Skeletal muscle cell (primary cell): ENCODE results near the gene ZNF195.
"Not testable (repeated sequence)": the region's sequence is repeated elsewhere in the genome, so short reads cannot be mapped to it uniquely, and the experiment has no call there.

Source experiments
- DNase-seq: peaks from one replicate; pipeline ENCODE4 v3.0.0-alpha.2; 2010; ENCODE audit warnings: low read depth
- H3K4me3 ChIP-seq: 2 replicates; pipeline ENCODE4 v1.5.1; 2011; ENCODE audit warnings: low read depth, mild to moderate bottlenecking, control low read depth, low read length, moderate library complexity

ZNF195 gene

DNA sequence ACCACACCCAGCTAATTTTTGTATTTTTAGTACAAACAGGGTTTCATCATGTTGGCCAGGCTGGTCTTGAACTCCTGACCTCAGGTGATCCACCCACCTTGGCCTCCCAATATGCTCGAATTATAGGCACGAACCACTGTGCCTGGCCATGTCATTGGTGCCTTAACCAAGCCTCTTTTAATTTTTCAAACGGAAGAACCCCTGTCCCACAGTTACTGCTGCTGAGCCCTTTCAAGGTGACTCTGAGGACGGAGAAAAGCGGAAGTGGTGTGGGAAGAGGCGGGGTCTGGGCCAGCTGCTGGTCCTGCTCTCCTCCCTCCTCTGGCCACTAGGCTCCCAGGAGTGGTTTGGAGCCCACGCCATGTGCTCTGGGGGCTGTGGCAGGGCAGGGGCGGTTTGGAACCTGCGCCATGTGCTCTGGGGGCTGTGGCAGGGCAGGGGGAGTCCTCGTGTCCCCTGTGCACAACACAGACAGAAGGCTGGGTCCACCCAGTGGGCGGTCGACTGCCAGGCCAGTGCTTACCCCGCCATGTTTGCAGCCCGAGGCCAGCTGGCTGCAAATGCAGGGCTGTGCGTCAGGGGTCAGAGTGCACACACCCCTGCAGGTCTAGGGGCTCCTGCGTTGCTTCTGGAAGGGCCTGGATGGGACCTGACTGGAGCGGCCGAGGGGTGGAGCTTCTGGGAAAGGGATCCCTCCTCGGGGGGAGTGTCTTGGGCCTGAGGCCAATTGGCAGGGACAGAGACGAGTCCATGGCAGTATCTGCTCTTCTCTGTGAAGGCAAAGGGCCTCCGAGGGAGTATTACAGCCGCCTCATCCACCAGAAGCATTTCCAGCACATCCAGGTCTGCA is 25.4 kb upstream of the ZNF195 start:
- not testable (repeated sequence) for DNase-seq, H3K4me3 ChIP-seq

DNA sequence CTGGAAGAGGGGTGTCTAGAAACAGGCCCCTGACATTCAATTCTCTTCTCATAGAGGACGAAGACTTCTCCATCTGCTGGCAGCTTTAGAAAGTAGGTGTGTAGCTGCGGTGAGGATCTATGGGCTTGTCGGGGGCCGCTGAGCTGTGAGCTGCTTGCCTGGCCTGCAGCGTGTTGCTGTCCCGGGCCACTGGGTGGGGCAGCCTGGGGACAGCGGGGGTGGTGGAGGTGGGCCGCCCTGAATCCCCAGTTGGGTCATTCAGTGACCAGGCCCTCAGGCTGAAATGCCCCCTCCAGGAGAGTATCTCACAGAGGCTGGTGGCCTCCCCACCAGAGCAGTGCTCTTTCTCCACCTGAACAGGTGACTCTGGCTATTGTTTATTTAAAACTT is 23.9 kb upstream of the ZNF195 start:
- DNase-seq, H3K4me3 ChIP-seq: not testable (repeated sequence)

DNA sequence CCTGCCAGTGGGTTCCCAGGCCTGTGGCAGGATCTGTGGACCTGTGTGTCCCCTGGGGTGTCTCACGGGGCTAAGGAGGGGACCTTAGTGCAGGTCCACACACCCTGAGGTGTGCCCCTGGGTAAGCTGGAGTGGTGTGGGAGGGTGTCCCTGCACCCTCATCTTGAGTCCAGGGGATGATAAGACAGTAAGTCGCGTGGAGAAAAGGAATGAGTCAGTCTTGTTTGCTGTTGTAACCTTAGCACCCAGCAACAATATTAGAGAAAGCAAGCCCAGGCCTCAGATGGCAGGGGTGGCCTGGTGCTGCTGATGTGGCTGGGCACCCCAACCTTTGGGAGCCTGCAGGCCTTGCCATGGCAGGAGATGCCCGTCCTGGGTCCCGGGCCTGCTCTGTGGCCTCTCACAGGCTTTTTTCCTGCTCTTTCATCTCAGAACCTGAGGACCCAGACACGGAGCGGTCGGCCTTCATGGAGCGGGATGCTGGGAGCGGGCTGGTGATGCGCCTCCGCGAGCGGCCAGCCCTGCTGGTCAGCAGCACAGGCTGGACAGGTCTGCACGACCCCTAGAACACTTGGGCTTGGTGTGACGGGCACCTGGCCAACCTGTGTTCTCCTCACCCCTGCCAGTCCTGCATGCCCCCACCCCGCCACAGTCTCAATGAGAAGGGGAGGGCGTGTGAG is 23.4 kb upstream of the ZNF195 start:
- H3K4me3 ChIP-seq, DNase-seq: not testable (repeated sequence)

DNA sequence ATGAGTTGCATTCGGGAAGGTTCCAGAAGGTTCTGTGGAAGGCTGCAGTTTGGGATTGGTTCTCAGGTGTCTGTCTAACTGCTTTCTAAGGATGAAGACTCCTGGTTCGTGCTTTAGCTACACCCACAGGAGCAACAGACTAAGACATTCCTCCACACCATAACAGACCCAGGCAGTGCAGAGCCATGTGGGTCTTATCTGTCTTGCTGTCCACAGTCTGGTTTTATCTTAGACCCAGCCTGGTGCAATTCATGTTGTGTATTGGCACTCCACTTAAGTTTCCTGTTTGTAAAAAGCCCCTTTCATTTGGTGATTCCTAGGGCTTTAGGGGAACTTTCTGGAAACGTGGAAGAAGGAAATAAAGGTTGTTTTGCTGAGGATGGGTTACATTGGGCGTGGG is 22.1 kb upstream of the ZNF195 start:
- H3K4me3 ChIP-seq, DNase-seq: not testable (repeated sequence)

DNA sequence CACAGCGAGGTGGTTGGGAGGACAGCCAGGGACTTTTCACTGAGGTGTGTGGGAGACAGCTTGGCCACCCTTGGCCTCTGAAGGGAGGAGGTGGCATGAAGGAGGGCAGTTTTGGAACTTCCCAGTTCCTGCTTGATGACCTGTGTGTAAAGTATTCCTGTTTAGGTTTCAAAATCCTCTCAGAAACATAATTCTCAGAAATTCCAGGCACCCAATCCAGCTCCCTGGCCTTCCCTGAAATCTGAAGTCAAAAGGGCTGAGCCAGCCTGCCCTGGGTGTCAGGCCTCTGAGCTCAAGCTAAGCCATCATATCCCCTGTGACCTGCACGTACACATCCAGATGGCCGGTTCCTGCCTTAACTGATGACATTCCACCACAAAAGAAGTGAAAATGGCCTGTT is 19.6 kb upstream of the ZNF195 start:
- H3K4me3 ChIP-seq, DNase-seq: not testable (repeated sequence)

DNA sequence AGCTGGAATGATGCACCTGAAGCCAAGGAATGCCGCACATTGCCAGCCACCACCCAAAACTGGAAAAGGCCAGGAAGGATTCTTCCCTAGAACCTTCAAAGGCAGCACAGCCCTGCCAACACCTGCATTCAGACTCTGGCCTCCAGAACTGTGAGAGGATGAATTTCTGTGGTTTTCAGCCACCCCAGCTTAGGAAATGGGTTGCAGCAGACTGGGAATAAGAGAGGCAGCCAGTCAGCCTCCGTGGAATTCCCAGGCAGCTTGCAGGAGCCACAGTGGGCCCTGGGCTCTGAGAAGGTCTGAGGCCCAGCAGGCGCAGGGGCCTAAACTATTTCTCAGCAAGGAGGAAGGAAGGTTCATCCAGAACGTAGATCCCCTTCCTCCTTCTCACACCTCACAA is 19.2 kb upstream of the ZNF195 start:
- H3K4me3 ChIP-seq, DNase-seq: not testable (repeated sequence)

DNA sequence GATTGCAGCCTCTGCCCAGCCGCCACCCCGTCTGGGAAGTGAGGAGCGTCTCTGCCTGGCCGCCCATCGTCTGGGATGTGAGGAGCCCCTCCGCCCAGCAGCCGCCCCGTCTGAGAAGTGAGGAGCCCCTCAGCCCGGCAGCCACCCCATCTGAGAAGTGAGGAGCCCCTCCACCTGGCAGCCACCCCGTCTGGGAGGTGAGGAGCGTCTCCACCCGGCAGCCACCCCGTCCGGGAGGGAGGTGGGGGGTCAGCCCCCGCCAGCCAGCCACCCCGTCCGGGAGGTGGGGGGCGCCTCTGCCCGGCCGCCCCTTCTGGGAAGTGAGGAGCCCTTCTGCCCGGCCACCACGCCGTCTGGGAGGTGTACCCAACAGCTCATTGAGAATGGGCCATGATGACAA is 18.3 kb upstream of the ZNF195 start:
- DNase-seq, H3K4me3 ChIP-seq: not testable (repeated sequence)

DNA sequence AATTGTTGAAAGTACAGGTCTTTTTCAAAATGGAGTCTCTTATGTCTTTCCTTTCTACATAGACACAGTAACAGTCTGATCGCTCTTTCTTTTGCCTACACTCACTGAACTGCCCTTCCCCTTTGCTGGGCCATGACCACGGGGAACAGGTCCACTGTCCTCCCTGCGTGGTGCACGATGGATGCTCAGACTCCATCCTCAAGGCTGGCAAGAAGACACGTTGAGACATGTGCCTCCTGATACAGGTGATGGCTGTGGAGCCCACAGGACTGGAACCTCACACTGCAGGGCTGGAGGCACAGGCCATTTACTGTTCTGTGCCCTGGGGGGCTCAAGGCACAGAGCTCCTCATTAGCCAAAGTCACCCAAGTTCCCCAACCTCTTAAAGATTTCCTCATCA is 16.5 kb upstream of the ZNF195 start:
- DNase-seq, H3K4me3 ChIP-seq: not testable (repeated sequence)

DNA sequence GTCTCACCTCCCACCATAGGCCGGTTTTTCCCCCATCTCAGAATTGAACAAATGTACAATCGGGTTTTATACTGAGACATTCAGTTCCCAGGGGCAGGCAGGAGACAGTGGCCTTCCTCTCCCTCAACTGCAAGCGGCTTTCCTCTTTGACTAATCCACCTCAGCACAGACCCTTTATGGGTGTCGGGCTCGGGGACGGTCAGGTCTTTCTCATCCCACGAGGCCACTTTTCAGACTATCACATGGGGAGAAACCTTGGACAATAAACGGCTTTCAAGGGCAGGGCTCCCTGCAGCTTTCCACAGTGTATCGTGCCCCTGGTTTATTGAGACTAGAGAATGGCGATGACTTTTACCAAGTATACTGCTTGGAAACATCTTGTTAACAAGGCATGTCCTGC is 16.0 kb upstream of the ZNF195 start:
- H3K4me3 ChIP-seq, DNase-seq: not testable (repeated sequence)

DNA sequence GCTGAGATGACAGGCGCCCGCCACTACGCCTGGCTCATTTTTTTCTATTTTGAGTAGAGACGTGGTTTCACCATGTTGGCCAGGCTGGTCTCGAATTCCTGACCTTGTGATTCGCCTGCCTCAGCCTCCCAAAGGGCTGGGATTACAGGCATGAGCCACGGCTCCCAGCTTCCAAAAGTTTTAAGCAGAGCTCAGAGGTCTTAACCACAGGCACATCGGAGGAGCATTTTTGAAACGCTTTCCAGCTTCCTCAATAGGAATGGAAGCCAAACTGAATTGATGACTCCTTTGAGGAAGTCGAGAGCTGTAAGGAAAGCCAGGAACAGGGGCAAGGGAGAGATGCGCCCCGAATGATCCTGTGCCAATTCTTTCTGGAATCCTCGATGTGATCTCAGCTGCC is 14.5 kb upstream of the ZNF195 start:
- H3K4me3 ChIP-seq: not testable (repeated sequence)
- DNase-seq: peak; percentile 6

DNA sequence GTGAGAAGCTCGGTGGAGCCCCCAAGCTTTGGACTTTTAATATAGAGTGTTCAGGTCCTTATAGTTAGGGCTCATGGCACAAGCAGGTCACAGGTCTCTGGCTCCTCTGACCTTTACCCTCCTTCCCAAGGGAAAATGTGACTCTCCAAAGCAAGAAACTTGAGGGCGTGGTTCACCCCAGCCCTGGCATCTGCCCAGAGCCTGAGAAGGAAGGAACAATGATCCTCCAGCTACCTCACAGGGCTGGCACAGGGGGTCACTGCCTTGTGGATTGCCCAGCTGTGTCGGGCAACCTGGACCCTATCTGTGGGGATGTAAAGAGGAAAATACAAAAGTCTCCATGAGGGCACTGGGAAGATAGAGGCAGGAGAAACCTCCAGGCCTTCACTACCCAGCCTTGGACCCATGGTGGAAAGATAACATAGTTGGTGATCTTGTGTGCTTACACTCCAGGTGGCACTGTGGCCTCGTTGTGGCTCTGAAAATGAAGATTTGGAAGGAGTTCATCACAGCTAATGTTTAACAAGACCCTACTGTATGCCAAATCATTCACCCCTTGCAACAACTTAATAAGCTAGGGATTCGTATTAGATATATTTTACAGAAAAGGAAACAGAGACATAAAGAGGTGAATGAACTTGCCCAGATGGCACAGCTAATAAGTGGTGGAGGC is 3.8 kb upstream of the ZNF195 start:
- H3K4me3 ChIP-seq: no peak overlapping the region
- no peak for DNase-seq

DNA sequence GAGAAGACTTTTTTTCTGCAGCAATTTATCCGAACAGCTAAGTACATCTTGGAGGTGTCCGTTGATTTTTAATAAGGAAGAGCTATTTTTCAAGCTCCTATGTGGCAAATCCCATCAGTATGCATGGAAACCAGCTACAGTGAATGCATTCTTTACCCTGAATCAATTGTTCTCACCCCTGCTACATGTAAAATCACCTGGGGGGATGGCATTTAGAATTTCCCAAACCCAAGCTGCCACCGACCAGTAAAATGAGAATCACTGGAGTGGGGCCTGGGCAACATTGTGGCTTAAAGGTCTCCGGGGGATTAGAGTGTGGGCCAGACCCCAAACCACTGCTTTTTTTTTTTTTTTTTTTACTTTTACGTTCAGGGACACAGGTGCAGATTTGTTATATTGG is 2.8 kb upstream of the ZNF195 start:
- H3K4me3 ChIP-seq: peak overlapping the region; percentile 15
- no peak for DNase-seq

DNA sequence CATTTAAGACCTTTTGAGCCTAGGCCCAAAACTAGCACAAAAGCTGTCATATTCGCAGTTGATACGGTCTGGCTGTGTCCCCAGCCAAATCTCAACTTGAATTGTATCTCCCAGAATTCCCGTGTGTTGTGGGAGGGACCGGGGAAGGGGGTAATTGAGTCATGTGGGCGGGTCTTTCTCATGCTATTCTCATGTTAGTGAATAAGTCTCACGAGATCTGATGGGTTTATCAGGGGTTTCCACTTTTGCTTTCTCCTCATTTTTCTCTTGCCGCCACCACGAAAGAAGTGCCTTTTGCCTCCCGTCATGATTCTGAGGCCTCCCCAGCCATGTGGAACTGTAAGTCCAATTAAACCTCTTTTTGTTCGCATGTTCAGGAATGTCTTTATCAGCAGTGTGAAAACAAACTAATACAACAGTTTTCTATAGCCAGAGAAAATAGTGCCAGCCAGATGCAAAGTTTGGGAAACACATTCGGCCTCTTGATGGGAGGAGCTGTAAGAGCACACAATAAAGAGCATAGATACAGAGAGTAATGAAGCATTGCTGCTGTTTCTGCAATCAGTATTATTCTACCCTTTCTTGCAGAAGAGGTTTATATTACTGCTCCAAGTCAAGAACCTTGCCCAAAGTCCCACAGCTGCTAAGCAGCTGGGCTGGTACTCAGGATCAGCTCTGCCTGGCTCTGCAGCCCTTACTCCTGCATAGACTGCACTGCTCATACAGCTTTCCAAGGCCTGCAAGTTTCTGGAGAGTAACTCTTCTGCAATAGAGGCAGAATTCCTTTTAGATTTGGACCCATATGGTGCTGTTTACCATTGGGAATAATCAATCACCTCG is 2.0 kb upstream of the ZNF195 start:
- peak overlapping the region; percentile 31 for H3K4me3 ChIP-seq
- DNase-seq: no peak

DNA sequence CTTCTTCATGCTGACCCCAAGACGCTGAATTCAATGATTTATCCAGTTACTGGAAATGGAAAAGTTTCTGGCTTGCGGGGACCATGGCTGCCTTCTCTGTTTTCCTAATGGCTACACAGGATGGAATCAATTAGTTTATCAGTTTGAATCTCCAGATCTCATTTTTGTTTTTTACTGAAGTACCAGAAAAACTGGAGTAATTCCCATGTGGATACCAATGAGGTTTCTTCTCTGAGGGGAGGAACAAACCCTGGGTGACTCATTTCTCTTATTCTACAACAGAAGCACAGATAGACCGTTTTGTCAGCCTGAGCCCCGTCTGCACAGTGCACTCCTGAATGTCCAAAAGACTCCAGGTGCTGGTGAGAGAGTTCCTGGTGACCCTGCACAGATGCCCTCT is 3.4 kb downstream of the ZNF195 start:
- peak; percentile 11 for DNase-seq
- no peak overlapping the region for H3K4me3 ChIP-seq

DNA sequence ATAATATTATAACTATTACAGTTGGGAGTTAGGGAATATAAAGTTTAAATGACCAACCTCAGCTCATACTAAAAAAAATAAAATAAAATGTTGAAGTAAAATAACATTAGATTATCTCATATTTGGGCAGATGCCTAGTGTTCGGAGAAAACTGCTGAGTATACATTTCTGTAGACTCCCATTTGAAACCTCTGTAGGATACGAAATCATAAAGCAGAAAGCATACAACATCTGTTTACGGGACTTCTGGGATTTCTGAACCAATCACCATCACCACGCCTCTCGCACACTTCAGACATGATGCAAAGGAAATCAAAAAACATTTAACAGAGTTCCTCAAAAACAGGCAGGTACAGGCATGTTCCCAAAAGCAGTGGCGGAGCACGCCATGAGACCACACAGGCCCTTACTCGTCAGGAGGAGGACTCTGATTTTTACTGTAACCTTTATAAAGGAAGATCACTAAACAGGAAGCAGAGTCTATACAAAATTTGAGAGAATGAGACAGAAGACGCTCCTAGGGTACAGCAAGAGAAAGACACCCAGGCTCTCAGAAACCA is 8.6 kb downstream of the ZNF195 start:
- no peak for DNase-seq
- no peak overlapping the region for H3K4me3 ChIP-seq

DNA sequence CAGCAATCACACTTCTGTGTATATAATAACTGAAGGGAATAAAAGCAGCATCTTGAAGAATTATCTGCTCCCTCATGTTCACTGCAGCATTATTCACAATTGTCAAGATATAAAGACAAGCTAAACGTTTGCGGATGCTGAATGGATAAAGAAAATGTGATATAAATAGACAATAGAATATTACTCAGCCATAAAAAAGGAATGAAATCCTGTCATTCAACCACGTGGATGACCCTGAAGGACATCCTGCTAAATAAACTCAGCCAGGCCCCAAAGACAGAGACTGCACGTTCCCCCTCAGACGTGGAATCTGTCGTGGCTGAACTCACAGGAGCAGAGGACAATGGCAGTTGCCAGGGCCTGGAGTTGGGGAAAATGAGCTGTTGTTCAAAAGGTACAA is 9.6 kb downstream of the ZNF195 start:
- H3K4me3 ChIP-seq: no peak overlapping the region
- DNase-seq: no peak

DNA sequence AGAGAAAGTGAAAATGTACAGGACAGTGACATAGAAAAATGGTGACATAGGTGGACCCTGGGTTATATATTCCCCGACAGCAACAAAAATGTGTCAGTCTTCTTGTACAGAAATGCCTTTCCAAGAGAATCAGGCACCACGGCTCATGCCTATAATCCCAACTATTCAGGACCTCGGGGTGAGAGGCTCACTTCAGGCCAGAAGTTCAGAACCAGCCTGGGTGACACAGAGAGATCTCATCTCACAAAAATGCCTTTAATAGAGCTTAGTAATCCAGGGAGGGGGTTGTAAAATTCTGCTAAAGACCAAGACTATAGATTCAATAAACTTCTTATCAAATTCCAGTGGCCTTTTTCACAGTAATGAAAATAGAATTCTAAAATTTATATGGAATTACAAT is 10.7 kb downstream of the ZNF195 start:
- DNase-seq: no peak
- no peak overlapping the region for H3K4me3 ChIP-seq

DNA sequence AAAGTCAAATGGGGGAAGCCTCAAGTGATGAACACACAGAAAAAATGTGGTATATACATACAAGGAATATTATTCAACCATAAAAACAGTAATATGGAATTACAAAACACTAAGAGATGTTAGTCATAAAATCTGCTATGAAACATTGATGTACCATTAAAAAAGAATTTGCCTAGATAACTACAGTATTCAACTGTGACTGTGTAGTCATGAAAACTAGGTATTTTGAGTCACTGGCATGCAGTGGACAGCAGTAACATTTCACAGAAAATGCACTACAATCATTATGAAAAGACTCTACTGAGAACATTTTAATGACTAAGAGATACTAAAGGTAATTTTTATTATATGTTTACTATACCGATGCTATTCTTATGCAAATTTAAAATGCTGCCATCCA is 11.7 kb downstream of the ZNF195 start:
- DNase-seq: no peak
- no peak overlapping the region for H3K4me3 ChIP-seq

DNA sequence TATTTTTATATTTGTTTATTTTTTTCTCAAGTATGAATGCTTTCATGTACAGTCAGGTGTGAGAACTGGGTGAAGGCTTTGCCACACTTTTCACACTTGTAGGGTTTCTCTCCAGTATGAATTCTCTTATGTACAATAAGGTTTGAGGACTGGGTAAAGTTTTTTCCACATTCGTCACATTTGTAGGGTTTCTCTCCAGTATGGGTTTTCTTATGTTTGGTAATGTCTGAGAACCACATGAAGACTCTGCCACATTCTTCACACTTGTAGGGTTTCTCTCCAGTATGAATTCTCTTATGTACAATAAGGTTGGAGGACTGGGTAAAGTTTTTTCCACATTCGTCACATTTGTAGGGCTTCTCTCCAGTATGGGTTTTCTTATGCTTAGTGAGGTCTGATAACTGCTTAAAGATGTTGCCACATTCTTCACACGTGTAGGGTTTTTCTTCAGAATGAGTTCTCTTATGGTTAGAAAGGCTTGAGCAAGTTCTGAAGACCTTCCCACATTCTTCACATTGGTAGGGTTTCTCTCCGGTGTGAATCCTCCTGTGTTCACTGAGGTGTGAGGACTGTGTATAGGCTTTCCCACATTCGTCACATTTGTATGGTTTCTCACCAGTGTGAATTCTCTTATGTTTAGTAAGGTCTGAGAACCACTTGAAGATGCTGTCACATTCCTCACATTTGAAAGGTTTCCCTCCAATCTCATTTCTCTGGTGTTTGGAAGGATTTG is 19.7 kb downstream of the ZNF195 start:
- DNase-seq: no peak
- H3K4me3 ChIP-seq: no peak overlapping the region
